ENCODE data around the gene KDM5A.
"Not testable (repeated sequence)": the region's sequence is repeated elsewhere in the genome, so short reads cannot be mapped to it uniquely, and the experiment has no call there.

Gene KDM5A

GRCh38 chr12:389142-390096 lies at the start of gene KDM5A:
Gene KDM5A (minus strand): TSS chr12:389320. CDS start chr12:389091, 229 bp downstream.
- no peaks in the 10 kb centered on the region for H3K27me3 ChIP-seq (ENCODE audit: low read length)
- H3K27ac ChIP-seq (ENCODE audit: low read depth, low read length): peak within 1 kb of the TSS; percentile 87
- peak within 1 kb of the TSS; percentile 85 for H3K9ac ChIP-seq (ENCODE audit: low read length)
- H3K4me2 ChIP-seq (ENCODE audit: low read depth, low read length, poor library complexity, severe bottlenecking): peak within 1 kb of the TSS; percentile 96
- H3K9me2 ChIP-seq (replicated peaks; ENCODE audit: insufficient read depth, low read length): no peaks in the 10 kb centered on the region
- peaks cover 9% of the 10 kb centered on the region; the same call in 1 of the 2 replicates for H4K20me1 ChIP-seq (ENCODE audit: low read depth, low read length)
- H3F3A ChIP-seq (ENCODE audit: insufficient read depth): peaks cover 14% of the 10 kb centered on the region; the same call in 1 of the 2 replicates
- H3K4me3 ChIP-seq (ENCODE audit: insufficient read depth, low read length, poor library complexity, severe bottlenecking): peak within 1 kb of the TSS; percentile 90
- TF ChIP-seq, protein P1, sequence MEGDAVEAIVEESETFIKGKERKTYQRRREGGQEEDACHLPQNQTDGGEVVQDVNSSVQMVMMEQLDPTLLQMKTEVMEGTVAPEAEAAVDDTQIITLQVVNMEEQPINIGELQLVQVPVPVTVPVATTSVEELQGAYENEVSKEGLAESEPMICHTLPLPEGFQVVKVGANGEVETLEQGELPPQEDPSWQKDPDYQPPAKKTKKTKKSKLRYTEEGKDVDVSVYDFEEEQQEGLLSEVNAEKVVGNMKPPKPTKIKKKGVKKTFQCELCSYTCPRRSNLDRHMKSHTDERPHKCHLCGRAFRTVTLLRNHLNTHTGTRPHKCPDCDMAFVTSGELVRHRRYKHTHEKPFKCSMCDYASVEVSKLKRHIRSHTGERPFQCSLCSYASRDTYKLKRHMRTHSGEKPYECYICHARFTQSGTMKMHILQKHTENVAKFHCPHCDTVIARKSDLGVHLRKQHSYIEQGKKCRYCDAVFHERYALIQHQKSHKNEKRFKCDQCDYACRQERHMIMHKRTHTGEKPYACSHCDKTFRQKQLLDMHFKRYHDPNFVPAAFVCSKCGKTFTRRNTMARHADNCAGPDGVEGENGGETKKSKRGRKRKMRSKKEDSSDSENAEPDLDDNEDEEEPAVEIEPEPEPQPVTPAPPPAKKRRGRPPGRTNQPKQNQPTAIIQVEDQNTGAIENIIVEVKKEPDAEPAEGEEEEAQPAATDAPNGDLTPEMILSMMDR (IDR thresholded peaks at IDR 0.05; ENCODE audit: insufficient read depth, low read length, poor library complexity, severe bottlenecking): no peak
- TF ChIP-seq EZH2phosphoT487 (conservative IDR thresholded peaks at IDR 0.05; ENCODE audit: low read length): no peak
- peaks cover 46% of the 10 kb centered on the region for H3K79me2 ChIP-seq (ENCODE audit: insufficient read depth, low read length)
- H3K9me3 ChIP-seq (ENCODE audit: insufficient read depth, low read length): no peaks in the 10 kb centered on the region
- H3K36me3 ChIP-seq (ENCODE audit: low read length): peaks cover 14% of the 10 kb centered on the region; the same call in 1 of the 2 replicates
- peak within 1 kb of the TSS; percentile 60 for H2AFZ ChIP-seq (ENCODE audit: low read depth, low read length, severe bottlenecking)

DNA sequence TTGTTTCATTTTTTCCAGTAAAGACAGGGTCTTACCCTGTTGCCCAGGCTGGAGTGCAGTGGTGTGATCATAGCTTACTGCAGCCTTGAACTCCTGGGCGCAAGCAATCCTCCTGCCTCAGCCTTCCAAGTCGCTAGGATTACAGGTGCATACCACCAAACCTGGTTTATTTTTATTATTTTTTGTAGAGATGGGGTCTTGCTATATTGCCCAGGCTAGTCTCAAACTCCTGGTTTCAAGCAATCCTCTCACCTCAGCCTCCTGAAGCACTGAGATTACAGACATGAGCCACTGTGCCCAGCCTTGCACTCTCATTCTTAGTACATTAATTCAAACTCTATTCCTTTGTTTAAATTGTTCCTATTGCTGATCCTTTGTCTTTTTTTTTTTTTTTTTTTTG lies 46.6 kb upstream of the KDM5A start:
- not testable (repeated sequence) for H3K9me3 ChIP-seq (ENCODE audit: insufficient read depth, low read length); H3K4me3 ChIP-seq (ENCODE audit: insufficient read depth, low read length, poor library complexity, severe bottlenecking); H3K27ac ChIP-seq (ENCODE audit: low read depth, low read length); H3K79me2 ChIP-seq (ENCODE audit: insufficient read depth, low read length); H4K20me1 ChIP-seq (ENCODE audit: low read depth, low read length); H3K27me3 ChIP-seq (ENCODE audit: low read length); H3K9ac ChIP-seq (ENCODE audit: low read length); H3K9me2 ChIP-seq (replicated peaks; ENCODE audit: insufficient read depth, low read length); H3F3A ChIP-seq (ENCODE audit: insufficient read depth); H3K4me2 ChIP-seq (ENCODE audit: low read depth, low read length, poor library complexity, severe bottlenecking); H3K36me3 ChIP-seq (ENCODE audit: low read length); H2AFZ ChIP-seq (ENCODE audit: low read depth, low read length, severe bottlenecking)

DNA sequence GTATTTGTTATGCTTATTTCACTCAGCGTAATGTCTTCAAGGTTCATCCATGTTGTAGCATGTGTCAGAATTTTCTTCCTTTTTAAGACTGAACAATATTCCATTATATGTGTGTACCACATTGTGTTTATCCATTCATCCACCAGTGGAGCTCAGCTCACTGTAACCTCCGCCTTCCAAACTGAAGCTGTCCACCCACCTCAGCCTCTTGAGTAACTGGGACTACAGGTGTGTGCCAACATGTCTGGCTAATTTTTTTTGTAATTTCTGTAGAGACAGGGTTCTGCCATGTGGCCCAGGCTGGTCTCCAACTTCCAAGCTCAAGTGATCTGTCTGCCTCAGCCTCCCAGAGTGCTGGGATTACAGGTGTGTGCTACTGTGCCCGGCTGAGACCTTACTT lies 33.4 kb upstream of the KDM5A start:
- no peak overlapping the region for H3K9ac ChIP-seq (ENCODE audit: low read length)
- H3K27ac ChIP-seq (ENCODE audit: low read depth, low read length): no peak overlapping the region
- TF ChIP-seq EZH2phosphoT487 (conservative IDR thresholded peaks at IDR 0.05; ENCODE audit: low read length): no peak
- TF ChIP-seq, protein P1 (IDR thresholded peaks at IDR 0.05; ENCODE audit: insufficient read depth, low read length, poor library complexity, severe bottlenecking): no peak
- no peaks in the 10 kb centered on the region for H3K27me3 ChIP-seq (ENCODE audit: low read length)
- no peaks in the 10 kb centered on the region for H3F3A ChIP-seq (ENCODE audit: insufficient read depth)
- H4K20me1 ChIP-seq (ENCODE audit: low read depth, low read length): no peaks in the 10 kb centered on the region
- H3K9me2 ChIP-seq (replicated peaks; ENCODE audit: insufficient read depth, low read length): no peaks in the 10 kb centered on the region
- no peak overlapping the region for H2AFZ ChIP-seq (ENCODE audit: low read depth, low read length, severe bottlenecking)
- H3K4me2 ChIP-seq (ENCODE audit: low read depth, low read length, poor library complexity, severe bottlenecking): no peak overlapping the region
- H3K36me3 ChIP-seq (ENCODE audit: low read length): no peaks in the 10 kb centered on the region; the same call in 1 of the 2 replicates
- H3K79me2 ChIP-seq (ENCODE audit: insufficient read depth, low read length): no peaks in the 10 kb centered on the region
- no peaks in the 10 kb centered on the region for H3K9me3 ChIP-seq (ENCODE audit: insufficient read depth, low read length)
- H3K4me3 ChIP-seq (ENCODE audit: insufficient read depth, low read length, poor library complexity, severe bottlenecking): no peak overlapping the region

DNA sequence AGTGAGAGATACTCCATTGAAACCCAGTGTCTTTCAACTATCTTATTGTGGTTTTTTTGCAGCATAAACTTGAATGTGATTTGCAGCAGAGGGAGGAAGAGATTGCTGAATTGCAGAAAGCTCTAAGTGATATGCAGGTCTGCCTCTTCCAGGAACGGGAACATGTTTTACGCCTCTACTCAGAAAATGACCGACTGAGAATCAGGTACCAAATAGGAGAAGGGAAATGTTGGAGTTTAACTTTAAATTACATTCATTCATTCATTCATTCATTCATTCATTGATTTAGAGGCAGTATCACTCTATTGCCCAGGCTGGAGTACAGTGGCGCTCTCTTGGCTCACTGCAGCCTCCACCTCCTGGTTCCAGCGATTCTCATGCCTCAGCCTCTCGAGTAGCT lies 29.3 kb upstream of the KDM5A start:
- H3K9me3 ChIP-seq (ENCODE audit: insufficient read depth, low read length): no peaks in the 10 kb centered on the region
- no peak overlapping the region for H3K4me3 ChIP-seq (ENCODE audit: insufficient read depth, low read length, poor library complexity, severe bottlenecking)
- H2AFZ ChIP-seq (ENCODE audit: low read depth, low read length, severe bottlenecking): no peak overlapping the region
- H3K9ac ChIP-seq (ENCODE audit: low read length): no peak overlapping the region
- no peaks in the 10 kb centered on the region for H3F3A ChIP-seq (ENCODE audit: insufficient read depth)
- H3K79me2 ChIP-seq (ENCODE audit: insufficient read depth, low read length): no peaks in the 10 kb centered on the region
- no peaks in the 10 kb centered on the region for H4K20me1 ChIP-seq (ENCODE audit: low read depth, low read length)
- H3K27ac ChIP-seq (ENCODE audit: low read depth, low read length): no peak overlapping the region
- H3K36me3 ChIP-seq (ENCODE audit: low read length): peaks cover 3% of the 10 kb centered on the region; the same call in 1 of the 2 replicates
- H3K4me2 ChIP-seq (ENCODE audit: low read depth, low read length, poor library complexity, severe bottlenecking): no peak overlapping the region
- no peak for TF ChIP-seq EZH2phosphoT487 (conservative IDR thresholded peaks at IDR 0.05; ENCODE audit: low read length)
- TF ChIP-seq, protein P1 (IDR thresholded peaks at IDR 0.05; ENCODE audit: insufficient read depth, low read length, poor library complexity, severe bottlenecking): no peak
- H3K27me3 ChIP-seq (ENCODE audit: low read length): no peaks in the 10 kb centered on the region
- H3K9me2 ChIP-seq (replicated peaks; ENCODE audit: insufficient read depth, low read length): no peaks in the 10 kb centered on the region

Measured in SU-DHL-6 (cell line).